Measurements from ENCODE around the gene NRM. TPM values are rescaled to one million over a fixed set of nuclear protein-coding genes. Genes with fewer than 3 reads are reported as not detected.
A peak's percentile ranks its signal among the peaks of the same experiment; 100 is the strongest.

Gene NRM
- total and polyA plus RNA-seq, 2 of the 13 experiments (the other 11 are each of a cell fraction or from before 2014, with no cell fraction given) = 12.5 to 16.0 TPM

GRCh38 chr6:30725713-30726505, 35.1 kb upstream of the NRM start (continued):
- TF ChIP-seq ZNF687 (CRISPR knock-in tag; IDR thresholded peaks at IDR 0.05) = peak; percentile 30; the same call in 1 of the 2 replicates
- TF ChIP-seq RAD21 (CRISPR knock-in tag; IDR thresholded peaks at IDR 0.05) = no peak
- TF ChIP-seq ZBTB44 (CRISPR knock-in tag; IDR thresholded peaks at IDR 0.05) = no peak
- no peak; the same call in 1 of the 2 replicates for TF ChIP-seq ZBTB33 (CRISPR knock-in tag; IDR thresholded peaks at IDR 0.05)
- no peak for TF ChIP-seq ZNF10 (CRISPR knock-in tag; IDR thresholded peaks at IDR 0.05; ENCODE audit: borderline replicate concordance, low read depth)
- TF ChIP-seq RFX1 (IDR thresholded peaks at IDR 0.05) = no peak
- no peak for TF ChIP-seq CENPX (CRISPR knock-in tag; IDR thresholded peaks at IDR 0.05)
- no peak for TF ChIP-seq KDM6A (CRISPR knock-in tag; IDR thresholded peaks at IDR 0.05; ENCODE audit: low read depth)
- no peak; the same call in 1 of the 2 replicates for TF ChIP-seq CSRNP1 (CRISPR knock-in tag; IDR thresholded peaks at IDR 0.05)
- no peak for TF ChIP-seq ZNF747 (CRISPR knock-in tag; IDR thresholded peaks at IDR 0.05; ENCODE audit: borderline replicate concordance)
- TF ChIP-seq TSC22D2 (CRISPR knock-in tag; IDR thresholded peaks at IDR 0.05; ENCODE audit: borderline replicate concordance) = no peak
- TF ChIP-seq MXD1 (CRISPR knock-in tag; IDR thresholded peaks at IDR 0.05) = no peak
- no peak for TF ChIP-seq SYNCRIP (IDR thresholded peaks at IDR 0.05; ENCODE audit: insufficient read depth, low read depth, low read length)
- no peak for TF ChIP-seq ZBTB25 (CRISPR knock-in tag; IDR thresholded peaks at IDR 0.05)
- TF ChIP-seq ZNF101 (CRISPR knock-in tag; IDR thresholded peaks at IDR 0.05; ENCODE audit: borderline replicate concordance, low read depth) = no peak
- TF ChIP-seq DNMT3B (CRISPR knock-in tag; conservative IDR thresholded peaks at IDR 0.05) = no peak
- TF ChIP-seq NR3C1 (CRISPR knock-in tag; IDR thresholded peaks at IDR 0.05) = no peak

Data from HepG2 (cell line).